ENCODE results near the gene GALR2. TPM values are rescaled to one million over a fixed set of nuclear protein-coding genes. Genes with fewer than 3 reads are reported as not detected.

Gene GALR2
- total and polyA plus RNA-seq, 9 of the 15 experiments (the other 6 are each of a cell fraction or from before 2014, with no cell fraction given) = 0.34 TPM; not detected in 8

GRCh38 chr17:76072148-76072858 is 2.3 kb upstream of the GALR2 start, which contains the start of gene SRP68 (continued):
- TF ChIP-seq FOXP4 (CRISPR knock-in tag; IDR thresholded peaks at IDR 0.05; ENCODE audit: borderline replicate concordance) = peak; percentile 33; the same call in 1 of the 2 replicates
- peak; percentile 45 for TF ChIP-seq REST (IDR thresholded peaks at IDR 0.05; ENCODE audit: borderline replicate concordance)
- 0 out of 2 replicates have a peak, but pooled peaks have one; percentile 50 for TF ChIP-seq REST (CRISPR knock-in tag; IDR thresholded peaks at IDR 0.05; ENCODE audit: low read depth)

Measured in K562 (cell line).